Muscle layer of duodenum (tissue), 2 donors: ENCODE data around the gene NPEPPS.

Experiments used
- H3K27ac ChIP-seq: one replicate; pipeline ENCODE4 v1.7.0; 2013; ENCODE audit warnings: mild to moderate bottlenecking, low read length
- H3K27me3 ChIP-seq: one replicate; pipeline ENCODE4 v1.7.0; 2013; ENCODE audit warnings: low read depth, mild to moderate bottlenecking, control low read depth, low read length
- H3K36me3 ChIP-seq, 2 donors: one replicate each; pipeline ENCODE4 v1.7.0; 2013; ENCODE audit warnings: low read length in 2 of 2, control low read depth in 1 of 2, mild to moderate bottlenecking in 1 of 2; ENCODE audit not compliant: insufficient read depth in 2 of 2, control insufficient read depth in 1 of 2
- H3K4me1 ChIP-seq, 2 donors: one replicate each; pipeline ENCODE4 v1.7.0; 2013; ENCODE audit warnings: low read length in 2 of 2, mild to moderate bottlenecking in 2 of 2, control low read depth in 1 of 2, moderate library complexity in 1 of 2; ENCODE audit not compliant: insufficient read depth in 2 of 2, control insufficient read depth in 1 of 2
- H3K4me3 ChIP-seq, 2 donors: one replicate each; pipeline ENCODE4 v1.7.0; 2013; ENCODE audit warnings: low read length in 2 of 2, low read depth in 1 of 2, mild to moderate bottlenecking in 1 of 2
- H3K9me3 ChIP-seq, 2 donors: one replicate each; pipeline ENCODE4 v1.7.0; 2013; ENCODE audit warnings: low read length in 2 of 2, control low read depth in 1 of 2, mild to moderate bottlenecking in 1 of 2; ENCODE audit not compliant: control insufficient read depth in 1 of 2
- donor health status: healthy.

The NPEPPS gene

DNA sequence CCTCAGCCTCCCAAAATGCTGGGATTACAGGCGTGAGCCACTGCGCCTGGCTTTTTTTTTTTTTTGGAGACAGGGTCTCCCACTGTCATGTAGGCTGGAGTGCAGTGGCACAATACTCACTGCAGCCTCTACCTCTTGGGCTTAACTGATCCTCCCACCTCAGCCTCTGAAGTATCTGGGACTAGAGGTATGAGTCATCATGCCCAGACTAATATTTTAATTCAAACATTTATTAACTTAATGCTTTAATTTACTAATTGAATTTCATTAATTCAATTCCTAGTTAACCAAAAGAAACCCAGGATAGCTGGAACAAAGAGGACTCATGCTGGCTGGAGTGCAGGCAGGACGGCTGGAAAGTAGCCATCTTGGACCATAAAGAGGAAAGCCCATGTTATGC lies 104.8 kb downstream of the NPEPPS start:
- Histone ChIP-seq H3K27me3 (no peaks in the 10 kb centered on the region), H3K36me3 (peaks cover 0 to 4% of the 10 kb centered on the region in 2 donors), H3K27ac (no peak overlapping the region), H3K4me1 (no peaks in the 10 kb centered on the region), H3K4me3 (no peak overlapping the region), H3K9me3 (no peaks in the 10 kb centered on the region)

DNA sequence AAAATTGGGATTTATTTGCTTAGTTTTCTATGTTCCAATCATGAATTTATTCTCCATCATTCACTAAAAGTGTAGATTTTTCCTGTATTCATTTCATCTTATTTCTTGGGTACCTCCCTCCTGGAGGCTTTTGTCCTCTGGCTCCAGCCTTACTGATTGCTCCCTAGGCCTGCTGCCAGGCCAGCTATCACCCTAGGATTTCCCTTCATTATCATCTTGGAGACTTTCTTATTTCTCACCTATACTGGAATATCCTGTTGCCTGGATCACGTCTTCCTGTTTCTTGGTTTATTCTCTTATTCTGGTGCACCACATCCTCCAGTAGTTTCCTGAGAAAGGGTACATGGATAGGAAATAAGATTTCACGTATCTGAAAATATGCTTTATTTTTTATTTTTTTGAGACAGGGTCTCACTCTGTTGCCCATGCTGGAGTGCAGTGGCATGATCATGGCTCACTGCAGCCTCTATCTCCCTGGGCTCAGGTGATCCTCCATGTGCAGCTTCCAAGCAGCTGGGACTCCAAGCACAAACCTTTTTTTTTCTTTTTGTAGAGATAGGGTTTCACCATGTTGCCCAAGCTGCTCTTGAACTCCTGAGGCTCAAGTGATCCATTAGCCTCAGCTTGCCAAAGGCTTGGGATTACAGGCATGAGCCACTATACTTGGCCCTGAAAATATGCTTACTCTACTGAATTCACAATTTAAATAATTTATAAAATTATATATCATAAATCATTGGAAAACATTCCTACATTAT lies 105.5 kb downstream of the NPEPPS start:
- peaks cover 0 to 4% of the 10 kb centered on the region in 2 donors for H3K36me3 ChIP-seq
- H3K4me3 ChIP-seq = no peak overlapping the region
- H3K27ac ChIP-seq = no peak overlapping the region
- no peaks in the 10 kb centered on the region for H3K27me3 ChIP-seq
- no peaks in the 10 kb centered on the region for H3K4me1 ChIP-seq
- H3K9me3 ChIP-seq = no peaks in the 10 kb centered on the region

DNA sequence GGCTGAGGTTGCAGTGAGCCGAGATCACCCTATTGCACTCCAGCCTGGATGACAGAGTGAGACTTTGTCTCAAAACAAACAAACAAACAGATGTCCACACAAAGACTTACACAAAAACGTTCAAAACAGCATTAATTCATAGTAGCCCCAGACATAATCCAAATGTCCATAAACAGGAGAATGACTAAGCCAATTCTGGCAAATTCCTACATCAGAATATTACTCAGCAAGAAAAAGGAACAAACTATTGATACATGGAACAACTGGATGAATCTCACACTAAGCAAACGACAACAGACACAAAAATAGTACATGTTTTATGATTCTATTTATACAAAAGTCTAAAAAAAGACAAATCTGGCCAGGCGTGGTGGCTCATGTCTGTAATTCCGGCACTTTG lies 108.0 kb downstream of the NPEPPS start:
- H3K4me1 ChIP-seq = no peaks in the 10 kb centered on the region

DNA sequence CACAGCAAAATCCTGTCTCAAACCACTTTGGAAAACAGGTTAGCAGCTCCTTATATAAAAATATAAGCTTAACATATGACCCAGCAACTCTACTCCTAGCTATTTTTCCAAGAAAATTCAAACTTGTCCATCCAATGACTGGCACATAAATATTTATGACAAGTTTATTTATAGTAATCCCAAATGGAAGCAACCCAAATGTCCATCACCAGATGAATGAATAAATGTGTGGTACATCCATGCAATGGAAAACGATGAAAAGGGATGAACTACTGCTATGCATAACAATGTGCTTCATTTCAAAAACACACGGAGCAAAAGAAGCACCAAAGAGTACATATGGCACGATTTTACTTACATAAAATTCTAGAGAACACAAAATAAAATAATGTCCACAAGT lies 109.2 kb downstream of the NPEPPS start:
- Histone ChIP-seq H3K27ac (no peak overlapping the region), H3K9me3 (no peaks in the 10 kb centered on the region), H3K4me1 (no peaks in the 10 kb centered on the region), H3K36me3 (peaks cover 0 to 4% of the 10 kb centered on the region in 2 donors), H3K4me3 (no peak overlapping the region), H3K27me3 (no peaks in the 10 kb centered on the region)

More for the DNA sequence above, 108.0 kb downstream of the NPEPPS start:
- Histone ChIP-seq H3K36me3 (peaks cover 0 to 4% of the 10 kb centered on the region in 2 donors), H3K4me3 (no peak overlapping the region), H3K27ac (no peak overlapping the region), H3K27me3 (no peaks in the 10 kb centered on the region), H3K9me3 (no peaks in the 10 kb centered on the region)

DNA sequence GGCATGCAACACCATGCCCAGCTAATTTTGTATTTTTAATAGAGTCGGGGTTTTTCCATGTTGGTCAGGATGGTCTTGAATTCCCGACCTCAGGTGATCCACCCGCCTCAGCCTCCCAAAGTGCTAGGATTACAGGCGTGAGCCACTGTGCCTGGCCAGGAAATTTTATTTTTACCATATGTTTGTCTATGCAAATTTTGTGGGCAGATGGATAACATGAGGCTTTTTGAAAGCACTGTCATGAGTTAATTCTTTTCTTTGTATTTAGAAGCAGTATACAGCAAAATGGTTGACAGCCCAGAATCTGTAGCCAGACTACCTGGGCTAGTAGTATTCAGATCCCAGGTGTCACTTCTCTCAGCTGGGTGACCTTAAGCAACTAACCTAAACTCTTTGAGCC lies 110.3 kb downstream of the NPEPPS start:
- H3K27ac ChIP-seq = no peak overlapping the region
- H3K36me3 ChIP-seq = peaks cover 0 to 1% of the 10 kb centered on the region in 2 donors
- H3K4me3 ChIP-seq = no peak overlapping the region
- no peaks in the 10 kb centered on the region for H3K9me3 ChIP-seq
- H3K27me3 ChIP-seq = no peaks in the 10 kb centered on the region
- no peaks in the 10 kb centered on the region for H3K4me1 ChIP-seq

DNA sequence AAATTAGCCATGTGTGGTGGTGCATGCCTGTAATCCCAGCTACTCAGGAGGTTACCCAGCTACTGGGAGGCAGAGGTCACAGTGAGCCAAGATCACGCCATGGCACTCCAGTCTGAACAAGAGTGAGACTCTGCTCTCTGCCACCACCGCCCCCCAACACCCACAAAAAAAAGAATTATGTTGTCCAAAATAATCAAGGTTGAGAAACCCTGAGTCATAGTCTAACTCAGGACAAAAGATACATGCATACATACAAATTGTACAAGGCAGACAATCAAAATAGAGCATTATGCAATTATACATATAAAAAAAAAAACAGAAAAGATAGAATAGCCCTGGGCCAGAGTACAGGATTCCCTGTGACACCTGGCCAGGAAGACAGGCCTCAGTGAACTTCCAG lies 112.2 kb downstream of the NPEPPS start:
- Histone ChIP-seq H3K27ac (no peak overlapping the region), H3K4me3 (no peak overlapping the region), H3K27me3 (no peaks in the 10 kb centered on the region), H3K36me3 (no peaks in the 10 kb centered on the region), H3K4me1 (peaks cover 0 to under 1% of the 10 kb centered on the region in 2 donors), H3K9me3 (no peaks in the 10 kb centered on the region)

DNA sequence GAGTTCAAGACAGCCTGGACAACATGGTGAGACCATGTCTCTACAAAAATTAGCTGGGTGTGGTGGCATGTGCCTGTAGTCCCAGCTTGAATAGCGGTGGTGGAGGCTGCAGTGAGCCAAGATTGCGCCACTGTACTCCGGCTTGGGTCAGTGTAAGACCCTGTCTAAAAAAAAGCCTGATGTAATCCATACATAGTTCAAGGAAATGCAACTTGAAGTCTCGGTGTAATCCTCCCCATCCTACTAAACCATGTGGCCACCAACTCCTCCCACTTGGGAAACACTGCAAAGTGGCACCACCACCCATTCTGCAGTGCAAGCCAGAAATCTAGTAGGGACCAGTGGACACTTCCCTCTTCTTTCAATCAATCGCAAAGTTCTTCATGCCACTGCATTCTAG lies 113.4 kb downstream of the NPEPPS start:
- H3K4me1 ChIP-seq = peaks cover 0 to 11% of the 10 kb centered on the region in 2 donors
- no peak overlapping the region for H3K27ac ChIP-seq
- no peak overlapping the region for H3K4me3 ChIP-seq
- no peaks in the 10 kb centered on the region for H3K27me3 ChIP-seq
- H3K36me3 ChIP-seq = no peaks in the 10 kb centered on the region
- no peaks in the 10 kb centered on the region for H3K9me3 ChIP-seq

DNA sequence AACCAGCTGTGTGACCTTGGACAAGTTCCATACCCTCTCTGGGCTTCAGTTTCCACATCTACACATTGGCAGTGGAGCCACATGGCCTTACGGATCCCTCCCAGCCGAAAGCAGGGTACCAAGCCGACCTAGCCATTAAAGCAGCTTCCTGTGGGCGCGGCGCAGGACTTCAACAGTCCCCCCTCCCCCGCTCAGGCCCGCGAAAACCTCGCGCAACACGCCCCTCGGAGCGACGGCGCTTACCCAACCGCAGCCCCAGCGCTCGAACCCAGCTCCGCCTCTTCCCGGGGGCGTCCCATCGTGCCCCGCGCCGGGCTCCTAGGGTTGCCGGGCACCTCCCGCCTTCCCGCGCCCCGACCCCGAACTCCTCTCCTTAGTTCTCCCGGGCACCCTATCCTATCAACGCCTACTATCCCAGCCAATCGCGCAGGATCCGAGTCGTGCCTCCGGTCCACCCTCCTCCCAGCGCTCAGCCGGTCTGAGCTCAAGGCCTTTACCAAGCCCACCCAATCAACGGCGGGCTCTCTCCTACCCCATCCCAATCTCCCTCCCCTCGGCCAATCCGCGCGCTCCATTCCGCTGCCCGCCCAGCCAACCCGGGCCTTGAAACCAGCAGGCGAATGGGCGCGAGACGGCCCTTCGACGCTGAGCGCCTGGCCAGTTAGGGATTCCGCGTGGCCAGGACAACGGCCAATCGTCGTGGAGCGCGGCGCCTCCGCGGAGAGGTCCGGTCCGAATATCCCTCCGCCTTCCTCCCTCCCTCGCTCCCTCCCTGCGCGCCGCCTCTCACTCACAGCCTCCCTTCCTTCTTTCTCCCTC lies 118.5 kb downstream of the NPEPPS start, which contains the start of gene KPNB1:
TSS of gene KPNB1 (plus strand) at position 767 of the 819 bp plus-strand sequence. CDS start 326 bp downstream, outside the sequence.
- no peaks in the 10 kb centered on the region for H3K9me3 ChIP-seq
- H3K4me1 ChIP-seq = peaks cover 4 to 28% of the 10 kb centered on the region in 2 donors
- peak within 1 kb of the TSS; percentile 91 for H3K27ac ChIP-seq
- H3K4me3 ChIP-seq = peak within 1 kb of the TSS; percentile 84
- H3K36me3 ChIP-seq = peaks cover 14 to 26% of the 10 kb centered on the region in 2 donors
- H3K27me3 ChIP-seq = no peaks in the 10 kb centered on the region

DNA sequence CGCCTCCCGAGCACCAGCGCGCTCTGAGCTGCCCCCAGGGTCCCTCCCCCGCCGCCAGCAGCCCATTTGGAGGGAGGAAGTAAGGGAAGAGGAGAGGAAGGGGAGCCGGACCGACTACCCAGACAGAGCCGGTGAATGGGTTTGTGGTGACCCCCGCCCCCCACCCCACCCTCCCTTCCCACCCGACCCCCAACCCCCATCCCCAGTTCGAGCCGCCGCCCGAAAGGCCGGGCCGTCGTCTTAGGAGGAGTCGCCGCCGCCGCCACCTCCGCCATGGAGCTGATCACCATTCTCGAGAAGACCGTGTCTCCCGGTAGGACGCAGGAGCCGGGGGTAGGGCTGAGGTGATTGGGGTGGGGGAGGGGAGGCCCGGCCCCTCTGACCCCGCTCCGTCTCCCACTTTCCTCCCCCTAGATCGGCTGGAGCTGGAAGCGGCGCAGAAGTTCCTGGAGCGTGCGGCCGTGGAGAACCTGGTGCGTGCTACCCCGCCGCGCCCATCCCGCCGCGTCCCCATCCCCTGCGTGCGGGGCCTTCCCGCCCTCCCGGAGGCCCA lies 119.1 kb downstream of the NPEPPS start:
- H3K4me3 ChIP-seq = peak overlapping the region; percentile 39 to 84
- H3K27me3 ChIP-seq = no peaks in the 10 kb centered on the region
- peaks cover 9 to 35% of the 10 kb centered on the region in 2 donors for H3K4me1 ChIP-seq
- H3K36me3 ChIP-seq = peaks cover 21 to 27% of the 10 kb centered on the region in 2 donors
- H3K27ac ChIP-seq = no peak overlapping the region
- H3K9me3 ChIP-seq = no peaks in the 10 kb centered on the region

DNA sequence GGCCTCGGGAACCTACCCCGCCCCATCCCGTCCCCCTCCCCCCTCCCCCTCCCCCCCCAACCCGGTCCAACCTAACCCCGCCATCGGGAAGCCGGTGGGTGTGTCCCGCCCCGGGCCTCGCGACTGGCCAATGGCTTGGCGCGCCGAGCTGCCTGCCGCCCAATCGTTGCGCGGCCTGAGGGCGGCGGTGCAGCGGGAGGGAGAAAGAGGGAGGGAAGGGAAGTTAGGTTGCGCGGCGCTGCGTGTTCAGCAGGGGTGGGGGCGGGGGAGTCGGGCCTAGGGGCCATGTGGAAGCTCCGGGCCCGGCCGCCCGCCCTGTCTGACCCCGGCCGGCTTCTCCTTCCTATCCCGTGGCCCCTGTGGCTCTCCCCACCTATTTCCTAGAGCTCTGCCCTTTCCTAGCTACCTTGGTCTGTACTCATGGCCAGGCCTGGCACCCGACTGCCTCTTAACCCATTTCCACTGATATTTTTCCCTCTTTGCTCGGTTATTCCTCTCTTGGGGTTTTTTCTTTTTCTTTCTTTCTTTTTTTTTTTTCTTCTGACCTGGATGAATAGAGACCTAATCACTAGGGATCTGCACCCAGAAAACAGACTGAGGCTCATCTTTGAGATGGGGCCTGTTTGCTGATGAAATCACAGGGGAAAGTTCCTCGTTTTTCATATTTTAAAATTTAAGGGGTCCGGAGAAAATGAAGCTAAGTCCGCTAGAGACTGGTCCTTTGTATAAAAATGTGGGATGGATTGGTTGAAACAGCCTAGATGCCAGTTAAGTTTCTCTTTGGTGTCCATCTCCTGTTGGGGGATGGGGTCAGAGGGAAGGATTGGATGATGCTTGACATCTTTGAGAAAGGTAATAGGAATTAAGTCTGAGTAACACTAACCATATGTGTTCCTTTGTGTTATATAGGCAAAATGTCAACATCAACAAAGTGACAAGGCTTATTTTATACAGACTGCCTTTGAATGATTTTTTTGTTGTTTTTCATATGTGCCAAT lies 119.9 kb downstream of the NPEPPS start:
- Histone ChIP-seq H3K27ac (peak overlapping the region; percentile 78), H3K36me3 (peaks cover 28 to 35% of the 10 kb centered on the region in 2 donors), H3K4me1 (peaks cover 9 to 37% of the 10 kb centered on the region in 2 donors), H3K4me3 (peak overlapping the region; percentile 76 to 84), H3K9me3 (no peaks in the 10 kb centered on the region), H3K27me3 (no peaks in the 10 kb centered on the region)
